Astrocyte (in vitro differentiated cells and primary cell): ENCODE results near the gene CDO1. TPM values are rescaled to one million over a fixed set of nuclear protein-coding genes. Genes with fewer than 3 reads are reported as not detected.

ENCODE experiments used
- DNase-seq: peaks from one replicate; pipeline ENCODE4 v3.0.0-alpha.2; 2010; ENCODE audit warnings: low read depth
- FAIRE-seq: peaks from 2 replicates; lab custom pipeline; 2011; peaks lifted over from hg19 to GRCh38; lab: Jason Lieb, UNC
- H2AFZ ChIP-seq: 2 replicates; pipeline ENCODE4 v1.6.0; 2012; ENCODE audit warnings: low read depth, low read length, inconsistent platforms
- H3K27ac ChIP-seq: 2 replicates; pipeline ENCODE4 v1.5.1; 2011; ENCODE audit warnings: low read depth, low read length, inconsistent platforms
- H3K27me3 ChIP-seq: 2 replicates; pipeline ENCODE4 v1.6.0; 2011; ENCODE audit warnings: low read length, inconsistent platforms; ENCODE audit not compliant: insufficient read depth
- H3K36me3 ChIP-seq: 2 replicates; pipeline ENCODE4 v1.5.1; 2011; ENCODE audit warnings: low read length, inconsistent platforms; ENCODE audit not compliant: insufficient read depth
- H3K4me1 ChIP-seq: 2 replicates; pipeline ENCODE4 v1.5.1; 2011; ENCODE audit warnings: low read length, inconsistent platforms; ENCODE audit not compliant: insufficient read depth
- H3K4me2 ChIP-seq: 2 replicates; pipeline ENCODE4 v1.6.0; 2012; ENCODE audit warnings: low read length, inconsistent platforms
- H3K4me3 ChIP-seq: 2 replicates; pipeline ENCODE4 v1.5.1; 2011; ENCODE audit warnings: low read depth, mild to moderate bottlenecking, low read length, inconsistent platforms; ENCODE audit not compliant: insufficient read depth
- H3K79me2 ChIP-seq: 2 replicates; pipeline ENCODE4 v1.6.0; 2012; ENCODE audit warnings: mild to moderate bottlenecking, low read length, inconsistent platforms; ENCODE audit not compliant: insufficient read depth
- H3K9ac ChIP-seq: 2 replicates; pipeline ENCODE4 v1.6.0; 2012; ENCODE audit warnings: mild to moderate bottlenecking, low read length, inconsistent platforms
- H3K9me3 ChIP-seq: 2 replicates; pipeline ENCODE4 v1.5.1; 2012; ENCODE audit warnings: low read depth, mild to moderate bottlenecking, low read length, inconsistent platforms; ENCODE audit not compliant: insufficient read depth
- H4K20me1 ChIP-seq: 2 replicates; pipeline ENCODE4 v1.6.0; 2012; ENCODE audit warnings: low read length, inconsistent platforms; ENCODE audit not compliant: insufficient read depth
- H3K27ac Mint-ChIP-seq: one replicate; pipeline ENCODE4 v1.8.0; 2021; ENCODE audit warnings: mild to moderate bottlenecking, mixed read lengths; ENCODE audit not compliant: unreplicated experiment
- H3K27me3 Mint-ChIP-seq: one replicate; pipeline ENCODE4 v1.8.0; 2021; ENCODE audit warnings: low read depth, mixed read lengths; ENCODE audit not compliant: unreplicated experiment
- H3K36me3 Mint-ChIP-seq: one replicate; pipeline ENCODE4 v1.8.0; 2021; ENCODE audit warnings: low read depth, mixed read lengths; ENCODE audit not compliant: unreplicated experiment
- H3K4me1 Mint-ChIP-seq: one replicate; pipeline ENCODE4 v1.8.0; 2021; ENCODE audit warnings: low read depth, mixed read lengths; ENCODE audit not compliant: unreplicated experiment
- H3K4me3 Mint-ChIP-seq: one replicate; pipeline ENCODE4 v1.8.0; 2021; ENCODE audit warnings: mild to moderate bottlenecking, moderate library complexity, mixed read lengths; ENCODE audit not compliant: unreplicated experiment
- H3K9me3 Mint-ChIP-seq: one replicate; pipeline ENCODE4 v1.8.0; 2021; ENCODE audit warnings: mild to moderate bottlenecking, mixed read lengths; ENCODE audit not compliant: unreplicated experiment
- CTCF ChIP-seq: IDR thresholded peaks from 2 replicates; pipeline ENCODE4 v1.5.1; 2011; ENCODE audit warnings: low read depth, mild to moderate bottlenecking, inconsistent platforms, low read length, moderate library complexity; ENCODE audit not compliant: insufficient read depth
- EZH2 ChIP-seq: IDR thresholded peaks from 2 replicates; pipeline ENCODE4 v1.6.1; 2012; ENCODE audit warnings: mild to moderate bottlenecking, low read length, inconsistent platforms; ENCODE audit not compliant: insufficient read depth
- total RNA-seq: library from RNA; stranded (reverse); gene quantifications from 2 replicates; pipeline ENCODE4 v1.2.1, GENCODE V29; 2021

The CDO1 gene
- total RNA-seq, 1 donor from 2014 or later = 6.1 TPM

- no peak overlapping the region for H2AFZ ChIP-seq
- peaks cover 100% of the 10 kb centered on the region for H3K79me2 ChIP-seq
- no peaks in the 10 kb centered on the region for H3K9me3 Mint-ChIP-seq
- no peaks in the 10 kb centered on the region for H3K36me3 ChIP-seq
- no peaks in the 10 kb centered on the region for H3K27me3 ChIP-seq
- peaks cover 65% of the 10 kb centered on the region for H4K20me1 ChIP-seq
- DNase-seq (no peak), FAIRE-seq (no peak)
- peaks cover 16% of the 10 kb centered on the region for H3K4me1 Mint-ChIP-seq
- no peak overlapping the region for H3K9ac ChIP-seq
- no peak overlapping the region for H3K4me2 ChIP-seq
- TF ChIP-seq EZH2 = no peak
- no peak for TF ChIP-seq CTCF
- H3K27ac Mint-ChIP-seq = no peak overlapping the region
- H3K9me3 ChIP-seq = no peaks in the 10 kb centered on the region
- no peak overlapping the region for H3K27ac ChIP-seq
- H3K4me1 ChIP-seq = no peaks in the 10 kb centered on the region
- peaks cover 8% of the 10 kb centered on the region for H3K36me3 Mint-ChIP-seq
- no peaks in the 10 kb centered on the region for H3K27me3 Mint-ChIP-seq
- no peak overlapping the region for H3K4me3 Mint-ChIP-seq
- no peak overlapping the region for H3K4me3 ChIP-seq
Measured at GRCh38 chr5:115849258-115849798, 32.9 kb upstream of the CDO1 start.

DNA sequence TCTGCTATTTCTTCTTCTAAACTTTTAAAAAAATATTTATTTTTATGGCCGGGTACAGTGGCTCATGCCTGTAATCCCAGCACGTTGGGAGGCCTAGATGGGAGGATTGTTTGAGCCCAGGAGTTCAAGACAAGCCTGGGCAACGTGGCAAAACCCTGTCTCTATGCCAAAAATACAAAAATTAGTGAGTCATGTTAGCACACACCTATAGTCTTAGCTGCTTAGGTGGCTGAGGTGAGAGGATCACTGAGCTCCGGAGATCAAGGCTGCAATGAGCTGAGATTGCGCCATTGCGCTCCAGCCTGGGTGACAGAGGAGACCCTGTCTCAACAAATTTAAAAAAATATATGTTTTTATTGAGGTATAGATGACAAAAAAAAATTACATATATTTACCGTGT, 30.8 kb upstream of the CDO1 start:
- Histone ChIP-seq H3K36me3 (no peaks in the 10 kb centered on the region), H3K4me2 (no peak overlapping the region), H3K9me3 (no peaks in the 10 kb centered on the region), H3K9ac (no peak overlapping the region), H2AFZ (no peak overlapping the region), H4K20me1 (peaks cover 67% of the 10 kb centered on the region), H3K4me3 (no peak overlapping the region), H3K27ac (no peak overlapping the region), H3K27me3 (no peaks in the 10 kb centered on the region), H3K4me1 (no peaks in the 10 kb centered on the region), H3K79me2 (peaks cover 100% of the 10 kb centered on the region)
- no peak for FAIRE-seq
- no peak for DNase-seq
- H3K4me1 Mint-ChIP-seq = peaks cover 23% of the 10 kb centered on the region
- H3K4me3 Mint-ChIP-seq = no peak overlapping the region
- no peaks in the 10 kb centered on the region for H3K9me3 Mint-ChIP-seq
- TF ChIP-seq CTCF = no peak
- TF ChIP-seq EZH2 = no peak
- H3K27me3 Mint-ChIP-seq = no peaks in the 10 kb centered on the region
- no peak overlapping the region for H3K27ac Mint-ChIP-seq
- no peaks in the 10 kb centered on the region for H3K36me3 Mint-ChIP-seq

DNA sequence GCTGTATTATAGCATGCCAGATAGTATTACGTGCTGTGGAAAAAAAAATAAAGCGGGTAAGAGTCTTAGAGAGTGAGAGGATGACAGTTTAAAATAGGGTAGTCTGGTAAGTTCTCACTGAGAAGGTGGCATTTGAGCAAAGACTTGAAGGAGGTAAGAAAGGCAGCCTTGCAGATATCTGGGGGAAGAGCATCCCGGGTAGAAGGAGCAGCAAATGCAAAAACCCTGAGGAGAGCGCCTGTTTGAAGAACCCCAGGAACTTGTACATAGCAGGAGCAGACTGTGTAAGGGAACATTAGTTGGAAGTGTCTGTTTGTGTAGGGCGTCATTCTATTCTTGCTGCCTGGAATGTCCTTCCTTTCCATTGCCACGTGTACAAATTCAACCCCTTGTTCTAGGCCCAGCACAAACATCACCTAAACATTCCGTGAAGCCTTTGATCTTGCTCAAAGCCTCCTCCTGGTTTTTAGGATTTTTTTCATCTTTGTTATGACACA, 27.9 kb upstream of the CDO1 start:
- H3K27ac ChIP-seq = no peak overlapping the region
- no peak for FAIRE-seq
- H2AFZ ChIP-seq = no peak overlapping the region
- Mint-ChIP-seq H3K9me3 (no peaks in the 10 kb centered on the region), H3K36me3 (no peaks in the 10 kb centered on the region), H3K4me3 (peak overlapping the region; percentile 94), H3K4me1 (peaks cover 15% of the 10 kb centered on the region), H3K27me3 (no peaks in the 10 kb centered on the region), H3K27ac (peak overlapping the region; percentile 4)
- H3K4me3 ChIP-seq = no peak overlapping the region
- H3K79me2 ChIP-seq = peaks cover 95% of the 10 kb centered on the region
- peak overlapping the region; percentile 6 for H3K9ac ChIP-seq
- H3K27me3 ChIP-seq = no peaks in the 10 kb centered on the region
- no peaks in the 10 kb centered on the region for H3K9me3 ChIP-seq
- peak overlapping the region; percentile 88 for H3K4me2 ChIP-seq
- H4K20me1 ChIP-seq = peaks cover 55% of the 10 kb centered on the region
- no peaks in the 10 kb centered on the region for H3K4me1 ChIP-seq
- no peak for DNase-seq
- H3K36me3 ChIP-seq = no peaks in the 10 kb centered on the region
- TF ChIP-seq EZH2 (no peak), CTCF (no peak)
